GM21447 (cell line): Measurements from ENCODE around the gene TOMM70.

Experiments used
- ATAC-seq: cut with Tn5 transposase; IDR thresholded peaks from one replicate; pipeline ENCODE4 v1.9.1; 2021; ENCODE audit not compliant: unreplicated experiment

Gene TOMM70

GRCh38 chr3:100412912-100413590, 12.2 kb upstream of the TOMM70 start:
- ATAC-seq, result no peak

- ATAC-seq, result no peak
Observed at GRCh38 chr3:100411091-100411982, 10.4 kb upstream of the TOMM70 start.

GRCh38 chr3:100407977-100408532, 7.2 kb upstream of the TOMM70 start:
- no peak for ATAC-seq

GRCh38 chr3:100407164-100407563, 6.3 kb upstream of the TOMM70 start:
- no peak for ATAC-seq

GRCh38 chr3:100404250-100404548, 3.3 kb upstream of the TOMM70 start:
- no peak for ATAC-seq

- ATAC-seq, result no peak
Observed at GRCh38 chr3:100403362-100404249, 2.7 kb upstream of the TOMM70 start.

- ATAC-seq, result no peak
Observed at GRCh38 chr3:100402891-100403290, 2.0 kb upstream of the TOMM70 start.

- ATAC-seq, result no peak
Observed at GRCh38 chr3:100402256-100402655, 1.4 kb upstream of the TOMM70 start.

- ATAC-seq, result peak; percentile 12
Observed at GRCh38 chr3:100401674-100402041, 769 bp upstream of the TOMM70 start.

- ATAC-seq, result peak; percentile 10
Observed at GRCh38 chr3:100400419-100400779, 490 bp downstream of the TOMM70 start.

- no peak for ATAC-seq
Observed at GRCh38 chr3:100399341-100400071, 1.4 kb downstream of the TOMM70 start.

GRCh38 chr3:100396967-100397366, 3.9 kb downstream of the TOMM70 start:
- no peak for ATAC-seq

- no peak for ATAC-seq
Observed at GRCh38 chr3:100395679-100396431, 5.0 kb downstream of the TOMM70 start.

GRCh38 chr3:100389025-100389424, 11.9 kb downstream of the TOMM70 start:
- ATAC-seq, result no peak

GRCh38 chr3:100386437-100387074, 14.3 kb downstream of the TOMM70 start:
- ATAC-seq, result no peak

- no peak for ATAC-seq
Observed at GRCh38 chr3:100384733-100385525, 16.0 kb downstream of the TOMM70 start.

- no peak for ATAC-seq
Observed at GRCh38 chr3:100376301-100376700, 24.6 kb downstream of the TOMM70 start.

- no peak for ATAC-seq
Observed at GRCh38 chr3:100374521-100374920, 26.4 kb downstream of the TOMM70 start.

- no peak for ATAC-seq
Observed at GRCh38 chr3:100370756-100371155, 30.1 kb downstream of the TOMM70 start.
